Measurements from ENCODE around the gene FGFR3.

- TF ChIP-seq CBX5 (IDR thresholded peaks at IDR 0.05; ENCODE audit: borderline replicate concordance, low read depth), result no peak
- TF ChIP-seq YBX1 (IDR thresholded peaks at IDR 0.05), result no peak
- TF ChIP-seq CTCF (IDR thresholded peaks at IDR 0.05 in 2 of 3, conservative IDR thresholded peaks at IDR 0.05 in 1 of 3; ENCODE audit: insufficient read depth in 2 of 3, low read depth in 1 of 3, low read length in 3 of 3), result no peak
Observed at GRCh38 chr4:1769692-1770091, 23.4 kb upstream of the FGFR3 start.
